Measurements from ENCODE around the gene CHMP4B.

- no peak for TF ChIP-seq CTCF (IDR thresholded peaks at IDR 0.05; ENCODE audit: low read depth, low read length, poor library complexity, severe bottlenecking)
- no peak for TF ChIP-seq EZH2phosphoT487 (IDR thresholded peaks at IDR 0.05; ENCODE audit: borderline replicate concordance, low read length)
Observed at GRCh38 chr20:33868042-33868441, 56.9 kb downstream of the CHMP4B start.
